Measurements from ENCODE around the gene NKAPD1. TPM values are rescaled to one million over a fixed set of nuclear protein-coding genes. Genes with fewer than 3 reads are reported as not detected.

Gene NKAPD1
- total and polyA plus RNA-seq, 2 of the 13 experiments (the other 11 are each of a cell fraction or from before 2014, with no cell fraction given) = 11.2 to 22.5 TPM

- TF ChIP-seq CBX5 (CRISPR knock-in tag; IDR thresholded peaks at IDR 0.05; ENCODE audit: borderline replicate concordance) = peak; percentile 42; the same call in 1 of the 2 replicates
- TF ChIP-seq ZNF446 (CRISPR knock-in tag; IDR thresholded peaks at IDR 0.05) = no peak
- TF ChIP-seq ATF1 (CRISPR knock-in tag; IDR thresholded peaks at IDR 0.05) = peak; percentile 35; the same call in 1 of the 2 replicates
- peak; percentile 92; the same call in 1 of the 2 replicates for TF ChIP-seq SIN3A (IDR thresholded peaks at IDR 0.05; ENCODE audit: borderline replicate concordance, low read depth, low read length)
- TF ChIP-seq ZNF350 (CRISPR knock-in tag; IDR thresholded peaks at IDR 0.05; ENCODE audit: borderline replicate concordance, low read depth) = peak; percentile 87
- TF ChIP-seq, protein P1, sequence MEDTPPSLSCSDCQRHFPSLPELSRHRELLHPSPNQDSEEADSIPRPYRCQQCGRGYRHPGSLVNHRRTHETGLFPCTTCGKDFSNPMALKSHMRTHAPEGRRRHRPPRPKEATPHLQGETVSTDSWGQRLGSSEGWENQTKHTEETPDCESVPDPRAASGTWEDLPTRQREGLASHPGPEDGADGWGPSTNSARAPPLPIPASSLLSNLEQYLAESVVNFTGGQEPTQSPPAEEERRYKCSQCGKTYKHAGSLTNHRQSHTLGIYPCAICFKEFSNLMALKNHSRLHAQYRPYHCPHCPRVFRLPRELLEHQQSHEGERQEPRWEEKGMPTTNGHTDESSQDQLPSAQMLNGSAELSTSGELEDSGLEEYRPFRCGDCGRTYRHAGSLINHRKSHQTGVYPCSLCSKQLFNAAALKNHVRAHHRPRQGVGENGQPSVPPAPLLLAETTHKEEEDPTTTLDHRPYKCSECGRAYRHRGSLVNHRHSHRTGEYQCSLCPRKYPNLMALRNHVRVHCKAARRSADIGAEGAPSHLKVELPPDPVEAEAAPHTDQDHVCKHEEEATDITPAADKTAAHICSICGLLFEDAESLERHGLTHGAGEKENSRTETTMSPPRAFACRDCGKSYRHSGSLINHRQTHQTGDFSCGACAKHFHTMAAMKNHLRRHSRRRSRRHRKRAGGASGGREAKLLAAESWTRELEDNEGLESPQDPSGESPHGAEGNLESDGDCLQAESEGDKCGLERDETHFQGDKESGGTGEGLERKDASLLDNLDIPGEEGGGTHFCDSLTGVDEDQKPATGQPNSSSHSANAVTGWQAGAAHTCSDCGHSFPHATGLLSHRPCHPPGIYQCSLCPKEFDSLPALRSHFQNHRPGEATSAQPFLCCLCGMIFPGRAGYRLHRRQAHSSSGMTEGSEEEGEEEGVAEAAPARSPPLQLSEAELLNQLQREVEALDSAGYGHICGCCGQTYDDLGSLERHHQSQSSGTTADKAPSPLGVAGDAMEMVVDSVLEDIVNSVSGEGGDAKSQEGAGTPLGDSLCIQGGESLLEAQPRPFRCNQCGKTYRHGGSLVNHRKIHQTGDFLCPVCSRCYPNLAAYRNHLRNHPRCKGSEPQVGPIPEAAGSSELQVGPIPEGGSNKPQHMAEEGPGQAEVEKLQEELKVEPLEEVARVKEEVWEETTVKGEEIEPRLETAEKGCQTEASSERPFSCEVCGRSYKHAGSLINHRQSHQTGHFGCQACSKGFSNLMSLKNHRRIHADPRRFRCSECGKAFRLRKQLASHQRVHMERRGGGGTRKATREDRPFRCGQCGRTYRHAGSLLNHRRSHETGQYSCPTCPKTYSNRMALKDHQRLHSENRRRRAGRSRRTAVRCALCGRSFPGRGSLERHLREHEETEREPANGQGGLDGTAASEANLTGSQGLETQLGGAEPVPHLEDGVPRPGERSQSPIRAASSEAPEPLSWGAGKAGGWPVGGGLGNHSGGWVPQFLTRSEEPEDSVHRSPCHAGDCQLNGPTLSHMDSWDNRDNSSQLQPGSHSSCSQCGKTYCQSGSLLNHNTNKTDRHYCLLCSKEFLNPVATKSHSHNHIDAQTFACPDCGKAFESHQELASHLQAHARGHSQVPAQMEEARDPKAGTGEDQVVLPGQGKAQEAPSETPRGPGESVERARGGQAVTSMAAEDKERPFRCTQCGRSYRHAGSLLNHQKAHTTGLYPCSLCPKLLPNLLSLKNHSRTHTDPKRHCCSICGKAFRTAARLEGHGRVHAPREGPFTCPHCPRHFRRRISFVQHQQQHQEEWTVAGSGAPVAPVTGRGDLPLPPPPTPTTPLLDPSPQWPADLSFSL (CRISPR knock-in tag; IDR thresholded peaks at IDR 0.05) = no peak
- TF ChIP-seq BRD4 (CRISPR knock-in tag; IDR thresholded peaks at IDR 0.05) = peak; percentile 93
- no peak for TF ChIP-seq HNF1A (IDR thresholded peaks at IDR 0.05; ENCODE audit: low read depth)
- TF ChIP-seq HNF1A (CRISPR knock-in tag; IDR thresholded peaks at IDR 0.05; ENCODE audit: borderline replicate concordance) = peak; percentile 34; the same call in 1 of the 2 replicates
- TF ChIP-seq, protein P2, sequence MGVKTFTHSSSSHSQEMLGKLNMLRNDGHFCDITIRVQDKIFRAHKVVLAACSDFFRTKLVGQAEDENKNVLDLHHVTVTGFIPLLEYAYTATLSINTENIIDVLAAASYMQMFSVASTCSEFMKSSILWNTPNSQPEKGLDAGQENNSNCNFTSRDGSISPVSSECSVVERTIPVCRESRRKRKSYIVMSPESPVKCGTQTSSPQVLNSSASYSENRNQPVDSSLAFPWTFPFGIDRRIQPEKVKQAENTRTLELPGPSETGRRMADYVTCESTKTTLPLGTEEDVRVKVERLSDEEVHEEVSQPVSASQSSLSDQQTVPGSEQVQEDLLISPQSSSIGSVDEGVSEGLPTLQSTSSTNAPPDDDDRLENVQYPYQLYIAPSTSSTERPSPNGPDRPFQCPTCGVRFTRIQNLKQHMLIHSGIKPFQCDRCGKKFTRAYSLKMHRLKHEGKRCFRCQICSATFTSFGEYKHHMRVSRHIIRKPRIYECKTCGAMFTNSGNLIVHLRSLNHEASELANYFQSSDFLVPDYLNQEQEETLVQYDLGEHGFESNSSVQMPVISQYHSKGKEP (CRISPR knock-in tag; IDR thresholded peaks at IDR 0.05) = peak; percentile 66
- TF ChIP-seq TBX2 (CRISPR knock-in tag; IDR thresholded peaks at IDR 0.05; ENCODE audit: borderline replicate concordance) = peak; percentile 73; the same call in 1 of the 2 replicates
- TF ChIP-seq BHLHE40 (IDR thresholded peaks at IDR 0.05; ENCODE audit: low read length) = no peak
- peak; percentile 92 for TF ChIP-seq PHF8 (CRISPR knock-in tag; IDR thresholded peaks at IDR 0.05)
- TF ChIP-seq ZNF737 (CRISPR knock-in tag; IDR thresholded peaks at IDR 0.05; ENCODE audit: borderline replicate concordance) = no peak
- TF ChIP-seq TRIM24 (CRISPR knock-in tag; IDR thresholded peaks at IDR 0.05) = no peak
- TF ChIP-seq SAFB2 (CRISPR knock-in tag; IDR thresholded peaks at IDR 0.05; ENCODE audit: borderline replicate concordance, low read depth) = peak; percentile 80; the same call in 1 of the 2 replicates
- TF ChIP-seq ZNF143 (CRISPR knock-in tag; IDR thresholded peaks at IDR 0.05) = peak; percentile 66; the same call in 1 of the 2 replicates
Observed at GRCh38 chr11:112086422-112087191, 12.5 kb downstream of the NKAPD1 start, which contains the start of the genes SDHD and TIMM8B (continued).
